HepG2 (cell line): ENCODE results near the gene TRNP1. TPM values are rescaled to one million over a fixed set of nuclear protein-coding genes. Genes with fewer than 3 reads are reported as not detected.

Source experiments
- HNF4A ChIP-seq: sonication (generic); formaldehyde crosslinking; IDR thresholded peaks from 2 replicates; pipeline ENCODE4 v1.4.0; 2020; ENCODE audit warnings: missing genetic modification reagents
- IKZF1 ChIP-seq: fragments of 450-650 bp; IDR thresholded peaks from 2 replicates; pipeline ENCODE4 v1.7.1; 2016
- JUN ChIP-seq: sonication (generic); formaldehyde crosslinking; IDR thresholded peaks from 2 replicates; pipeline ENCODE4 v1.4.0; 2020; ENCODE audit warnings: mild to moderate bottlenecking, missing genetic modification reagents
- KLF6 ChIP-seq: IDR thresholded peaks from 2 replicates; pipeline ENCODE4 v1.8.0; 2016; ENCODE audit warnings: missing biosample characterization, missing genetic modification reagents
- MAFK ChIP-seq, 2 experiments: IDR thresholded peaks in 1 of 2; conservative IDR thresholded peaks in 1 of 2; 2 replicates each; pipeline ENCODE4 v1.6.1; 2011; ENCODE audit warnings: improper control_type of control experiment in 2 of 2, low read length in 2 of 2
- NCOA2 ChIP-seq: sonication (generic); formaldehyde crosslinking; IDR thresholded peaks from 2 replicates; pipeline ENCODE4 v1.8.0; 2022; ENCODE audit warnings: inconsistent platforms
- SCMH1 ChIP-seq: sonication (generic); formaldehyde crosslinking; IDR thresholded peaks from 2 replicates; pipeline ENCODE4 v1.9.0; 2021; ENCODE audit warnings: missing genetic modification reagents, mild to moderate bottlenecking, borderline replicate concordance
- SMAD3 ChIP-seq: sonication (generic); formaldehyde crosslinking; IDR thresholded peaks from 2 replicates; pipeline ENCODE4 v1.4.0; 2020; ENCODE audit warnings: missing genetic modification reagents
- SOX13 ChIP-seq, 3 experiments: fragments of 450-650 bp in 1 of 3; sonication (generic) in 1 of 3; formaldehyde crosslinking in 1 of 3; IDR thresholded peaks in 2 of 3; conservative IDR thresholded peaks in 1 of 3; 2 replicates each; pipeline versions ENCODE4 v1.5.0 to v1.6.1; 2016 to 2020; ENCODE audit warnings: antibody characterized with exemption in 1 of 3, mild to moderate bottlenecking in 1 of 3, missing compliant biosample characterization in 1 of 3, missing genetic modification reagents in 1 of 3, moderate library complexity in 1 of 3
- ZNF260 ChIP-seq: sonication (generic); formaldehyde crosslinking; IDR thresholded peaks from 2 replicates; pipeline ENCODE4 v1.4.0; 2020; ENCODE audit warnings: missing genetic modification reagents, low read depth, mild to moderate bottlenecking, borderline replicate concordance
- ZNF292 ChIP-seq: sonication (generic); formaldehyde crosslinking; IDR thresholded peaks from 2 replicates; pipeline ENCODE4 v1.8.1; 2022; ENCODE audit warnings: mild to moderate bottlenecking, low read depth, missing genetic modification reagents, borderline replicate concordance
- ZNF441 ChIP-seq: sonication (generic); formaldehyde crosslinking; IDR thresholded peaks from 2 replicates; pipeline ENCODE4 v1.7.0; 2021; ENCODE audit warnings: missing genetic modification reagents, borderline replicate concordance
- ZNF670 ChIP-seq: sonication (generic); formaldehyde crosslinking; IDR thresholded peaks from 2 replicates; pipeline ENCODE4 v1.8.0; 2022; ENCODE audit warnings: mild to moderate bottlenecking, missing genetic modification reagents, borderline replicate concordance
- ZNF850 ChIP-seq: sonication (generic); formaldehyde crosslinking; conservative IDR thresholded peaks from 2 replicates; pipeline ENCODE4 v1.9.0; 2021; ENCODE audit warnings: mild to moderate bottlenecking, missing genetic modification reagents
- polyA plus RNA-seq, 8 experiments: library from polyadenylated mRNA; depleted of rRNA in 3 of 8; stranded (reverse) in 7 of 8; unstranded in 1 of 8; fragments of >200 nt; fragmentation: Illumina TruSeq in 4 of 8; extraction: Trizol in 4 of 8; gene quantifications; 2 replicates each; pipeline versions ENCODE4 v1.2.1 to v1.2.3, GENCODE V29; 2011 to 2016; ENCODE audit warnings: low read depth in 4 of 8, missing spikeins in 1 of 8, mixed read lengths in 1 of 8; ENCODE audit not compliant: insufficient read depth in 1 of 8
- total RNA-seq, 5 experiments: library from RNA; depleted of rRNA; stranded (reverse); fragments of >200 nt; fragmentation: Illumina TruSeq; extraction: Trizol; gene quantifications; 2 replicates each; pipeline ENCODE4 v1.2.3, GENCODE V29; 2016; ENCODE audit warnings: low read depth in 1 of 5
- TF ChIP-seq, protein P1 (sequence below): sonication (generic); formaldehyde crosslinking; IDR thresholded peaks from 2 replicates; pipeline ENCODE4 v1.8.1; 2023; ENCODE audit warnings: mild to moderate bottlenecking, moderate library complexity, missing genetic modification reagents
- TF ChIP-seq, protein P2 (sequence below): sonication (generic); formaldehyde crosslinking; IDR thresholded peaks from 2 replicates; pipeline ENCODE4 v1.4.0; 2020; ENCODE audit warnings: mild to moderate bottlenecking, missing genetic modification reagents
- TF ChIP-seq, protein P3 (sequence below): sonication (generic); formaldehyde crosslinking; conservative IDR thresholded peaks from 2 replicates; pipeline ENCODE4 v1.4.0; 2020; ENCODE audit warnings: mild to moderate bottlenecking, missing genetic modification reagents, moderate library complexity
- TF ChIP-seq, protein P4 (sequence below): sonication (generic); formaldehyde crosslinking; IDR thresholded peaks from 2 replicates; pipeline ENCODE4 v1.5.1; 2020; ENCODE audit warnings: mild to moderate bottlenecking, missing genetic modification reagents, moderate library complexity
- TF ChIP-seq, protein P5 (sequence below): sonication (generic); formaldehyde crosslinking; IDR thresholded peaks from 2 replicates; pipeline ENCODE4 v1.8.1; 2023; ENCODE audit warnings: mild to moderate bottlenecking, missing genetic modification reagents

Gene TRNP1
- total and polyA plus RNA-seq, 2 of the 13 experiments (the other 11 are each of a cell fraction or from before 2014, with no cell fraction given) = 42.0 to 158 TPM

DNA sequence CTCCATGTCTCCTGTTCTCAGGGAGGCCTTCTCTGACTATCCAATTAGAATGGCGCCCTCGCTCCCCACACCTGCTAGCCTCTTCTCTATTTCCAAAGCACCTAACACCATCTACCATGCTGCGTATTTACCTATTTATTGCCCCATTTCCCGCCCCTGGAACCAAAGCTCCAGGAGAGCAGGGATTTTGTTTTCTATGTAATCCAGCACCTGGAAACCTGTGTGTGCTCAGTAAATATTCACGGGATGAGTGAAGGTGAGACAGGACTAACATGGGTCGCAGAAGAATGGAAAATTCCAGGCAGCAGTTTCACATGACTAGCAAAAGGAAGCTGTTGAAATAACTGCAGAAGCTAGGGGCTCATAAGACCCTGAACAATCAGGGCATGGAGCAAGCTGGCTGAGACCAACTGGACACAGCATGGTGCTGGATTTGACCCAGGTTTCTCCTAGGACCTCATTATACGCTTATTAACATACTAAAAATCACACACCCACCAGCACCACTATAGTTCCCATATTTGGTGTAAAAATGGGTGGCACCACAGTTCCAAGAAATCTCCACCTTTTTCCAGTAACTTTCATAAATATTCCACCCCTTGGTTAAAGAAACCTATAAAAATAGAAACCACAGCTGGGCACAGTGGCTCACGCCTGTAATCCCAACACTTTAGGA is 34.2 kb downstream of the TRNP1 start (continued):
- TF ChIP-seq ZNF670 (CRISPR knock-in tag) (no peak), ZNF850 (CRISPR knock-in tag) (no peak), IKZF1 (no peak), ZNF292 (CRISPR knock-in tag) (no peak), NCOA2 (0 out of 2 replicates have a peak, but pooled peaks have one; percentile 16), HNF4A (CRISPR knock-in tag) (no peak), KLF6 (CRISPR knock-in tag) (no peak), SCMH1 (no peak), SMAD3 (CRISPR knock-in tag) (no peak), JUN (no peak), ZNF441 (no peak), SOX13 (IDR thresholded peaks at IDR 0.05) (no peak), SOX13 (CRISPR knock-in tag; conservative IDR thresholded peaks at IDR 0.05 in 1 of 2, IDR thresholded peaks at IDR 0.05 in 1 of 2) (peak in 1 of 2 experiments; percentile 37; a peak in 2 of 4 replicates), MAFK (conservative IDR thresholded peaks at IDR 0.05 in 1 of 2, IDR thresholded peaks at IDR 0.05 in 1 of 2; ENCODE audit: low read length in 2 of 2) (no peak), ZNF260 (CRISPR knock-in tag) (no peak)
- TF ChIP-seq, protein P1, sequence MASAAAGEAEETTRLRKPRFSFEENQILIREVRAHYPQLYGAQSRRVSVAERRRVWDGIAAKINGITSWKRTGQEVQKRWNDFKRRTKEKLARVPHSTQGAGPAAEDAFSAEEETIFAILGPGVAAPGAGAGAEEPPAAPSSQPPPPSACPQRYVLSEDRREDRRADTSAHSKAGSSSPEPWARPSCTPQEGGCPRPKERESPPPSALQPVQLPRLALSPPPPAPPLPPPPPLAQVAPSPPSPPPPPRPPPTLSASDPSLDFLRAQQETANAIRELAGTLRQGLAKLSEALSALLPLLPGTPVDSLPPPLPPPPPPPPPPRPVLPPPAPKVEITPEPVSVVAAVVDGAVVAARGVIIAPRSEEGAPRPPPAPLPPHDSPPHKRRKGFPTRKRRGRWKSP (CRISPR knock-in tag) = no peak; the same call in 1 of the 2 replicates
- TF ChIP-seq, protein P2, sequence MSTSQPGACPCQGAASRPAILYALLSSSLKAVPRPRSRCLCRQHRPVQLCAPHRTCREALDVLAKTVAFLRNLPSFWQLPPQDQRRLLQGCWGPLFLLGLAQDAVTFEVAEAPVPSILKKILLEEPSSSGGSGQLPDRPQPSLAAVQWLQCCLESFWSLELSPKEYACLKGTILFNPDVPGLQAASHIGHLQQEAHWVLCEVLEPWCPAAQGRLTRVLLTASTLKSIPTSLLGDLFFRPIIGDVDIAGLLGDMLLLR (CRISPR knock-in tag) = no peak
- TF ChIP-seq, protein P3, sequence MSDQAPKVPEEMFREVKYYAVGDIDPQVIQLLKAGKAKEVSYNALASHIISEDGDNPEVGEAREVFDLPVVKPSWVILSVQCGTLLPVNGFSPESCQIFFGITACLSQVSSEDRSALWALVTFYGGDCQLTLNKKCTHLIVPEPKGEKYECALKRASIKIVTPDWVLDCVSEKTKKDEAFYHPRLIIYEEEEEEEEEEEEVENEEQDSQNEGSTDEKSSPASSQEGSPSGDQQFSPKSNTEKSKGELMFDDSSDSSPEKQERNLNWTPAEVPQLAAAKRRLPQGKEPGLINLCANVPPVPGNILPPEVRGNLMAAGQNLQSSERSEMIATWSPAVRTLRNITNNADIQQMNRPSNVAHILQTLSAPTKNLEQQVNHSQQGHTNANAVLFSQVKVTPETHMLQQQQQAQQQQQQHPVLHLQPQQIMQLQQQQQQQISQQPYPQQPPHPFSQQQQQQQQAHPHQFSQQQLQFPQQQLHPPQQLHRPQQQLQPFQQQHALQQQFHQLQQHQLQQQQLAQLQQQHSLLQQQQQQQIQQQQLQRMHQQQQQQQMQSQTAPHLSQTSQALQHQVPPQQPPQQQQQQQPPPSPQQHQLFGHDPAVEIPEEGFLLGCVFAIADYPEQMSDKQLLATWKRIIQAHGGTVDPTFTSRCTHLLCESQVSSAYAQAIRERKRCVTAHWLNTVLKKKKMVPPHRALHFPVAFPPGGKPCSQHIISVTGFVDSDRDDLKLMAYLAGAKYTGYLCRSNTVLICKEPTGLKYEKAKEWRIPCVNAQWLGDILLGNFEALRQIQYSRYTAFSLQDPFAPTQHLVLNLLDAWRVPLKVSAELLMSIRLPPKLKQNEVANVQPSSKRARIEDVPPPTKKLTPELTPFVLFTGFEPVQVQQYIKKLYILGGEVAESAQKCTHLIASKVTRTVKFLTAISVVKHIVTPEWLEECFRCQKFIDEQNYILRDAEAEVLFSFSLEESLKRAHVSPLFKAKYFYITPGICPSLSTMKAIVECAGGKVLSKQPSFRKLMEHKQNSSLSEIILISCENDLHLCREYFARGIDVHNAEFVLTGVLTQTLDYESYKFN (CRISPR knock-in tag) = peak; percentile 36; the same call in 1 of the 2 replicates
- TF ChIP-seq, protein P4, sequence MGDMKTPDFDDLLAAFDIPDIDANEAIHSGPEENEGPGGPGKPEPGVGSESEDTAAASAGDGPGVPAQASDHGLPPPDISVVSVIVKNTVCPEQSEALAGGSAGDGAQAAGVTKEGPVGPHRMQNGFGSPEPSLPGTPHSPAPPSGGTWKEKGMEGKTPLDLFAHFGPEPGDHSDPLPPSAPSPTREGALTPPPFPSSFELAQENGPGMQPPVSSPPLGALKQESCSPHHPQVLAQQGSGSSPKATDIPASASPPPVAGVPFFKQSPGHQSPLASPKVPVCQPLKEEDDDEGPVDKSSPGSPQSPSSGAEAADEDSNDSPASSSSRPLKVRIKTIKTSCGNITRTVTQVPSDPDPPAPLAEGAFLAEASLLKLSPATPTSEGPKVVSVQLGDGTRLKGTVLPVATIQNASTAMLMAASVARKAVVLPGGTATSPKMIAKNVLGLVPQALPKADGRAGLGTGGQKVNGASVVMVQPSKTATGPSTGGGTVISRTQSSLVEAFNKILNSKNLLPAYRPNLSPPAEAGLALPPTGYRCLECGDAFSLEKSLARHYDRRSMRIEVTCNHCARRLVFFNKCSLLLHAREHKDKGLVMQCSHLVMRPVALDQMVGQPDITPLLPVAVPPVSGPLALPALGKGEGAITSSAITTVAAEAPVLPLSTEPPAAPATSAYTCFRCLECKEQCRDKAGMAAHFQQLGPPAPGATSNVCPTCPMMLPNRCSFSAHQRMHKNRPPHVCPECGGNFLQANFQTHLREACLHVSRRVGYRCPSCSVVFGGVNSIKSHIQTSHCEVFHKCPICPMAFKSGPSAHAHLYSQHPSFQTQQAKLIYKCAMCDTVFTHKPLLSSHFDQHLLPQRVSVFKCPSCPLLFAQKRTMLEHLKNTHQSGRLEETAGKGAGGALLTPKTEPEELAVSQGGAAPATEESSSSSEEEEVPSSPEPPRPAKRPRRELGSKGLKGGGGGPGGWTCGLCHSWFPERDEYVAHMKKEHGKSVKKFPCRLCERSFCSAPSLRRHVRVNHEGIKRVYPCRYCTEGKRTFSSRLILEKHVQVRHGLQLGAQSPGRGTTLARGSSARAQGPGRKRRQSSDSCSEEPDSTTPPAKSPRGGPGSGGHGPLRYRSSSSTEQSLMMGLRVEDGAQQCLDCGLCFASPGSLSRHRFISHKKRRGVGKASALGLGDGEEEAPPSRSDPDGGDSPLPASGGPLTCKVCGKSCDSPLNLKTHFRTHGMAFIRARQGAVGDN (CRISPR knock-in tag) = peak; percentile 9; the same call in 1 of the 2 replicates
- TF ChIP-seq, protein P5, sequence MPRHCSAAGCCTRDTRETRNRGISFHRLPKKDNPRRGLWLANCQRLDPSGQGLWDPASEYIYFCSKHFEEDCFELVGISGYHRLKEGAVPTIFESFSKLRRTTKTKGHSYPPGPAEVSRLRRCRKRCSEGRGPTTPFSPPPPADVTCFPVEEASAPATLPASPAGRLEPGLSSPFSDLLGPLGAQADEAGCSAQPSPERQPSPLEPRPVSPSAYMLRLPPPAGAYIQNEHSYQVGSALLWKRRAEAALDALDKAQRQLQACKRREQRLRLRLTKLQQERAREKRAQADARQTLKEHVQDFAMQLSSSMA (CRISPR knock-in tag) = no peak
